Activated CD4-positive, alpha-beta T cell treated with anti-CD3 and anti-CD28 coated beads, Interleukin-2, Interleukin-4, amounts not matched to agents 100 ng/mL and 50 ng/mL, durations not matched to agents 16 hours and 8 hours (primary cell): ENCODE results near the gene FHIT.

ENCODE experiments used
- DNase-seq: peaks from one replicate; pipeline ENCODE4 v3.0.0-alpha.2; 2020; ENCODE audit warnings: low spot score

FHIT gene

DNA sequence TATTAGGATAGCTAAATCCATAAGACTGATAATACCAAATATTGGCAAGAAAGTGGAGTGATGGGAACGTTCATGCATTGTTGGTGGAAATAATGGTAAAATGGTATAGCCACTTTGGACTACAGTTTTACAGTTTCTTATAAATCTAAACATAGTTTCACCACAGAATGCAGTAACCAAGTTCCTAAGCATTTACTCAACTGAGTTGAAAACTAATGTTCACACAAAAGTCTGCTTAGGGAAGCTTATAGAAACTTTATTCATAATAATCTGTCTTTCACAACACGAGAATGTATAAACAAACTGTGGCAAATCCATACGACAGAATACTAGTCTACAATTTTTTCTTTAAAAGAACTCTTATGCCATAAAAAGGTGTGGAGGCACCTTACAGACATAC lies 969.3 kb downstream of the FHIT start:
- DNase-seq = no peak

DNA sequence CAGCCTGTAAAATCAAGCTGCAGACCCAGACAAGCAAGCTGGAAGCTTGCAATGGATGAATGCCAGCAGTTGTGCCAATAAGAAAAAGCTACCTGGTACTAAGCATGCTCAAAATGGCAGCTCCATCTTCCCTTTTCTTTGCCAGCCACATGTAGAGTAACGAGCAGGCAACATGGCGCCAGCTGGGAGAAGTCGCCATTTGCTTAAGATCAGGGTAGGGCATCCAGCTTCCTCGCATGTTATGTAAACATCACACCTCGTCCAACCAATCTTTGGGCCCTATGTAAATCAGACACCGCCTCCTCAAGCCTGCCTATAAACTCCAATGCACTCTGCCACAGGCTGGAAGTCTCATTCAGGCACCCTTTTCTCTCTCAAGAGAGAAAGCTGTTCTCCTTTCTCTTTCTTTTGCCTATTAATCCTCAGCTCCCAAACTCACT lies 973.9 kb downstream of the FHIT start:
- no peak for DNase-seq

DNA sequence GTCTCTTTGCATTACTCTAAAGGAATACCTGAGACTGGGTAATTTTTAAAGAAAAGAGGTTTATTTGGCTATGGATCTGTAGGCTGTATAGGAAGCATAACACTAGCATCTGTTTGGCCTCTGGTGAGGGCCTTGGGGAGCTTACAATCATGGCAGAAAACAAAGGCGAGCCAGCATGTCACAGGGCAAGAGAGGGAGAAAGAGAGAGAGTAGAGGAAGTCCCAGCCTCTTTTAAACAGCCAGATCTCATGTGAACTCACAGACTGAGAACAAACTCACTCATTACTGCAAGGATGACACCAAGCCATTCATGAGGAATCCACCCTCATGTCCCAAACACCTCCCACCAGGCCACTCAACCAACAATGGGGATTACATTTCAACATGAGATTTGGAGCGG lies 974.6 kb downstream of the FHIT start:
- DNase-seq = no peak

DNA sequence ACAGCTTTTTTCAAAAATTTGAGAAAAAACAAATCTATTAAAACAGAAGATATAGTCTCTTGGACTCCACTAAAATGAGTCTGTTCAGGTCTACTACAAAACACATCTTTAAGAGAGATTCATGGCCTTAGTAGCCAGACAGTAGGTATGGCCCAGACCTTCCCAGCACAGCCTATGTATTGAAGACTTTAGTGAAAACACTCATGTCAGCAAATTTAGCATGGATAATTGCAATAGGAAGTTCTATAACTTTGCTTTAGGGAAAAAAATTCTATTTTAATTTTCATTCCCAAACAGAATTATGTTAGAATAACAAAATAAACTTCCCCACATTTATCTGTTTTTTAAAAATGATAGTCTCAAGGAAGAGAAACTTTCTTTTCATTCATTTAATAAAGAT lies 976.6 kb downstream of the FHIT start:
- DNase-seq = no peak

DNA sequence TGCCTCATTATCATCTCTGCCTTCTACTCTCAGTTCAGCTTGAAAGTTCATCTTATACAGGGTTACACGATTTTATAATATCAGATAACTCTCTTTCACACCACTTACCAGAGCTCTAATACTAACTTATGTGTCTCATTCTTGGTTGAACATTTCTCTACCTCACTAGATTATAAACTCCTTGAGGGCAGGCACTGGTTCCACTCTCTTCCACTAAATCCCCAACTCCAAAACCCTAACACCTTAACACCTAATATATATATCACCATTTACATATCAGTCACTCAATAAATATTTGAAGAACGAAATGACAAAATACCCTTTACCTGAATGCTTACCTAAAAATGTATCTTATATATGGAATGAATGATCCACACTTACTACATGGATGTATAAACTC lies 977.2 kb downstream of the FHIT start:
- no peak for DNase-seq

DNA sequence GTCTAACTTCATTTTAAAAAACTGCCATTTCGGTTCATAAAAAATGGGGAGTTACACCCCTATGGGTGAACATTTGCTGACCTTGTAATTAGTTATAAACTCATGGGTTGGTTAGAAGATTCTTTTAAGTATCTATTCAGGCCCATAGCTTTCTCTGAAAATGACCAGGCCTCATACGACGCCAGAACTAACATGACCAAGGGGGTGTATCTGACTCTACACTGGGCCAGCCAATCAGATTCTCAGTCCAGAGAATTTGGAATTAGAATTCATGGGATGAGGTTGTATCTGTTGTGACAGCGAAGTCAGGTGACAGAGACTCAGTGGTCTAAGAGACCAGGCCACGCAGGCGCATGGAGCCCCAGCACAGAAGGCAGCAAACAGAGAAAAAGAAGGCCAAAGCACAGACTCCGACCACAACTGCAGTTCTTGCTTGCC lies 981.4 kb downstream of the FHIT start:
- no peak for DNase-seq

DNA sequence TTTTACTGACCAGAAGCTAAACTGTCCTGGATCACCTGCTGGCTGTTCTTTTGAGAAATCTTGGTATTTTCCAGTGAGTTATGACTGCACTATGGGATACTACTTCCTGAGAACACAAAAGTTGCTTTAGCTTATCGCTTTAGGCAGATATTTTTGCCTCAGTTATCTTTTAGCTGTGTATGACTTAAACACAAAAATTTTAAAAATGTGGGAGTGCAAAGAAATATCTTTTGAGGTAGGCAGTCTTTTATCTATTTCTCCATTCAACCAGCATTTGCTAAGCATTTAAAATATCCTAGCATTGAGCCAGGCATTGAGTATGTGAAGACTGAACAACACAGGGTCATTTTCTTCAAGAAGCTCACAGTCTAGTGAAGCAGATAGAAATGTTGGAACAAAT lies 981.9 kb downstream of the FHIT start:
- DNase-seq = no peak

DNA sequence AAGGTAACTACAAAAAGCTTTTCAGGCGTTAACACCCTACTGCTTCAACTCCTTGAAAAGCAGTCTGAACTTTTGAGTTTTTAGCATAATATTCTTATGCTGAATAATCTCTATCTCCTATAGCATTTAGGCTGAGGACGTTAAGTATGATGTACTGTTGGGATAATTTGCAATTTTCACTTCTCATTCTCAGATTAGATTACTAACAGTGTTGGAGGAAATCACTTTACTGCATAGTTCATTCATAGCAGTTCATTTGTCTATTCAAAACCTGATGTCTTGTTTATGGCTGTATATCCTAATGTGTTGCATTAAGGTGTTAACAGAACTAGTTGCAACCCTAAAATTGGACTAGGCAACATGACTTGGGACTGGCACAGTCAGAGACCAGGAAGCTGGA lies 983.1 kb downstream of the FHIT start:
- DNase-seq = no peak

DNA sequence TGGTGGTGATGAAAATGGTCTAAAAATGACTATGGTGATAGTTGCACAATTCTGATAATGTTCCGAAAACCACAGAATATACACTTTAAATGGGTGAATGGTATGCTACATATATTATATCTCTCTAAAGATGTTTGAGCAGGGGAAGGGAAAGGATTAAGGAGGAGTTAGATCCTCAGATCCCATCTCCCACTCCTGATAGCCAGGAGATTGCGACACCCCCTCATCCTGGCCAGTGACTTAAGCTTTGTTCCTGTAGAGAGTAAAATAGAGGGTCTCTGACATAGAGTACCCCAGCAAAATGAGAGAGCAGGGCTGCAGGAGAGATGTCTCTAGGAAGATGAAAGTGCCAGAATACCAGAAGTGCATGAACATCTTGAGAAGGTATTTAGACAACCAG lies 984.8 kb downstream of the FHIT start:
- no peak for DNase-seq

DNA sequence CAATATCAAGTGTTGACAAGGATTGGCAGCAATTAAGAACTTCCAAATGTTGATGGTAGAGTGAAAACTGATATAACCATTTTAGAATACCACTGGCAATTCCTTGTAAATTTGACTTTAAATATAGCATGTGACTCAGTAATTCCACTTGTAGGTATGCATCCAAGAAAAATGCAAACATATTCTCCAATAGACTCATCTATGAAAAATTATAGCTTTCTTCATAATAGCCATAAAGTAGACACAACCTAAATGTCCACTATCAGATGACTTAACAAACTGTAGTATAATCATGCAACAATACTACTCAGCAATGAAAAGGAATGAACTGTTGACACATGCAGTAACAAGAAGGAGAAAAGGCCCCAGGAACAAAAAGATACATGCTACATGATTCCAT lies 988.1 kb downstream of the FHIT start:
- DNase-seq = no peak

DNA sequence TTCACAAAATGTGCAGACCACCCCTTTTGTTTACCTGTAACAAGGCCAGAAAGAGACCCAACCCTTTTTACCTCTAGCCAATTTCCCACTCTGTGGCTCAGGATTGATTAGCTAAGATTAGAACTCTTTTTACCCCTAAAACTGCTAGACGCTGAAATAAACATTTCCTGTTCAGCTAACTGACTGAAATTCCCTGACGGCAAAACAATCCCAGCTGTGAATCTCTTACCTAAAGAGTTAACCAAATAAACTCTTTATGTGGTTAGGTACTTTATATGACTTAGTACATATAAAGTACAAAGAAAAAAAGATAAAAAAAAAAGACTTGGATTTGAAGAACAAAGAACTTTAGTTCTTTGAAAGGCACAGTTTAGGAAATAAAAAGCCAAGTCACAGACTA lies 988.7 kb downstream of the FHIT start:
- no peak for DNase-seq

DNA sequence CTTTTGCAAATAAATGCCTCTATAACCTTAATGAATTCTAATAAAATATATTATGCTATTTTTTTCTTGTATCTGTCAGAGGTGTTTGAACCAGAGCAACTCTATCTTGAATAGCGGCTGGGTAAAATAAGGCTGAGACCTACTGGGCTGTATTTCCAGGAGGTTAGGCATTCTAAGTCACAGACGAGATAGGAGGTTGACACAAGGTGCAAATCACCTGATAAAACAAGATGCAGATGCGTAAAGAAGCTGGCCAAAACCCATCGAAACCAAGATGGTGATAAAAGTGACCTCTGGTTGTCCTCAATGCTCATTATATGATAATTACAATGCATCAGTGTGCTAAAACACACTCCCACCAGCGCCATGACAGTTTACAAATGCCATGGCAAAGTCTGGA lies 990.7 kb downstream of the FHIT start:
- no peak for DNase-seq

DNA sequence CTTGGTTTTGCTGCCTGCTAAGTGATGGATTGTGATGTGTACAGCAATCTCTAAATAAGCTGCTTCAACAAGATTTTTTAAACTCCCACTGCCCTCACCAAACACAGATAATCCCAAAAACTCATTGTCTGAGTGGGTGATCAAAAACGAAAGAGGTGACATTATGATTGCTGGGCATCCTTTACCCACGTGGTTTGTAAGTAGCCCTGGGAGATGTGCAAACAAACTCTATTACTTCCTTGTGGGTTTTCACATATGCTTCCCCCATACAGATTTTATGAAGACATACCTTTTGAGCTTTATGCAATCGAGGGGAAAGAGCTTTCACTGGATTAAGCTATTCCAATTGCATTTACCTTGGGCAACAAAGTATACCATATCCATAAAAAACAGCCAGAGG lies 1000.4 kb downstream of the FHIT start:
- DNase-seq = no peak

DNA sequence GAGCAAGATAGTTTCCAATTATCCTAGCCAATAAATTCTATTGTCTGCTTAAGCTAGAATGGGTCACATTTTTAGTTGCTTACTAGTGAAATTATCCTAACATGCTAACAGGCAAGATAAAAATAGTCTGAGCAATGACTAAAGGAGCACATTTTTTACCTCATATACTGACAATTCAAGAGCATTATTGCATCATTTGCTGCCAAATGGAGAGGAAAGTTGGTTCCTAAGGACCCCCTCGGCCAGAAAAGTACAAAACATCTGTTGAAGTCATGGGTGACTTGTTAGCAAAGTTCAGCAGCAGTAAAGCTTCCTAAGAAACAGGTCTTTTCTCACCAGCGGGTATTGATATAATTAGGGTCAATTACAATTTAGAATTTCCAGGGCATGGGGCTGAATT lies 1001.0 kb downstream of the FHIT start:
- no peak for DNase-seq

DNA sequence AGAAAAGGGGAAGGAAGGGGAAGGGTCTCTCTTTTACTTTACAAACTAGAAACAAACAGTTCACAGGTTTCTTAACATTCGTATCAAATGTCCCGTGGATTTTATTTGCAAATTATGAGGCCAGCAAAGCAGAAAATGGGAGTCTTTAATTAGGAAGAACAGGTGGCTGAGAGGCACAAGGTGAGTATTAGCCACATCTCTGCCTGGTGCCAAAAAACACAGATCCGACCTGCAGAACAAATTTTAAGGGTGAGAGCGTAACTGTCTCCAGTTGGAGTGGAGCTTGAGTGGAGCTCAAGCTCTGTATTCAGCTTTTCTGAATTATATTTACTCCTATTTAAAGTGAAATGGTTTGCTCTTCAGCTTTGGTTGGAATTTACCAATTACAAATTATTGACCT lies 1004.9 kb downstream of the FHIT start:
- DNase-seq = no peak

DNA sequence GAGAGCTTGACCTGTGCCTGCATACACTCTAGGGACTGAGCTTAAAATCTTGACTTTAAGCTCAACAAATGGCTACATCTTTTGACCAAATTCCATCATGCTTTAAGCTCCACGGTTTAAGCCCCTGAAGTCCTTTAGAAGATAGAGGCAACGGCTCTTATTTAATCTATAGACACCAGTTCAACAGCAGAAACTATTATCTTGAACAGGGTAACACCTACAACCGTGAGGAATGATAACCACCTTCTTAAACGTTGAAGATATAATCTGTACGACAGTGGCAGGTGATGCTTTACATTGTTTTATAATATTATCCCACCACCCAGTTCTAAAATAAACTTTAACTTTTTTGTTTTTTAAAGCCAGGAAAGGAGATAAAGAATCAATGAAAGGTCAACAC lies 1007.8 kb downstream of the FHIT start:
- DNase-seq = no peak

DNA sequence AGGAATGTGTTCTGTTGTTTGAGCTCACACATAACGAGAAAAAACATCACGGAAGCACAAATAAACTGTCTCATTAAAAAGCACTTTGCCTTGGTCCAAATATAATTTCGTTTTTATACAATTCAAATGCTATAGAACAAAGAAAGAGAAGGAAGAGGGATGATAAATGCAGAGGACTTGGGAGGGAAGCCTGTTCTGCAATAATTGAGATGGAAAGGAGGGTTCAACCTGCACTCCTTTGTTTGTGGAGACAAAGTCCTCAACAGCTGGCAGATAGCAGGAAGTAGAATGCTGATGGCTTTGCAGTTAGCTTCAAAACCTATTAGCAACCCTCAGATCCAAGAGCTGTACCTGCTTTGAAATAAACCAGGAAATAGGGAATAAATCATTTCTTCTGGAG lies 1010.8 kb downstream of the FHIT start:
- DNase-seq = no peak

DNA sequence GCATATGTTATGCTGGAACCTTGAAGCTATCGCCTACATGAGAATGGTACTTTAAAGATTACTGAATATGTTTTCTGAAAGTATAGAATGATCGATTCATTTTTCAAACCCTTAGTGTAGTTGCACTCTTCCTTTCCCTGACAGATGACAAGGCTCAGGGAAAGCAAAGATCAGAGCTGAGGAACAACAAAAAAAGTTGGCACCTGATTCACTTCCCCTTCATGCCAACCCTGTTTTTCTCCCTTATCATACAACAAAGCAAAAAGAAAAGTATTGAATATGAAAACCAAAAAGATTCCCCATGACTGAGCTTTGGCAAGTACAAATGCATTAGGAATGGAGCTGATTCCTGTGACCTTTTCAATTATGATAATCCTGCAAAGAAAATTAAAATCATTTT lies 1012.7 kb downstream of the FHIT start:
- DNase-seq = no peak

DNA sequence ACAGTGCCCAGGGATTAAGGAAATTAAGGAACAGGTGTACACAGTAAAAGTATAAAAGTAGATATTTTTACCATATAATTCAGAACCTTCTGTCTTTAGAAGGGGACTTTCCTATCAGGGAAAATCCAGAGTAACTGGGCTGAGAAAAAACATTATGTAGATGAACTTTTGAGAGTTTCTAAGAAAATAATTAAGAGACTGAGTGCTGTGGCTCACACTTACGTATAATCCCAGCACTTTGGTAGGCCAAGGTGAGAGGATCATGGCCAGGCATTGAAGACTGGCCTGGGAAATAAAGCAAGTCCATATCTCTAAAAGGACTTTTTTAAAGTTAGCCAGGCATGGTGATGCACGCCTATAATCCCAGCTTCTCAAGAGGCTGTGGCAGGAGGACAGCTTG lies 1021.8 kb downstream of the FHIT start:
- no peak for DNase-seq

DNA sequence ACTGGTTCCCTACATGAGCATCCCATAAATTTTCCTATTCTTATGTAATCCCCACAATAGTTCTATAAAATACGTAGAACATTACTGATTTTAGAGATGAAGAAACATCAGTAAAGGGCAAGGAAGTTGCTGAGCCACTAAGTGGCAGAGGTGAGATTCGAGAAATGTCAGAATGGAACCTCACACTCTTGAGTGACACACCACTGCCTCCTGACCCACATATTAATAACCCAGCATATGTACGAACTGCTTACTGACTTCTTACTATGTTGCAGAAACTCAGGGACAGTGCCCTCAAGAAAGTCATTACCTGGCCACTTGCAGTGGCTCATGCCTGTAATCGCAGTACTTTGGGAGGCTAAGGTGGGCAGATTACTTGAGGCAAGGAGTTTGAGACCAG lies 1022.4 kb downstream of the FHIT start:
- no peak for DNase-seq

DNA sequence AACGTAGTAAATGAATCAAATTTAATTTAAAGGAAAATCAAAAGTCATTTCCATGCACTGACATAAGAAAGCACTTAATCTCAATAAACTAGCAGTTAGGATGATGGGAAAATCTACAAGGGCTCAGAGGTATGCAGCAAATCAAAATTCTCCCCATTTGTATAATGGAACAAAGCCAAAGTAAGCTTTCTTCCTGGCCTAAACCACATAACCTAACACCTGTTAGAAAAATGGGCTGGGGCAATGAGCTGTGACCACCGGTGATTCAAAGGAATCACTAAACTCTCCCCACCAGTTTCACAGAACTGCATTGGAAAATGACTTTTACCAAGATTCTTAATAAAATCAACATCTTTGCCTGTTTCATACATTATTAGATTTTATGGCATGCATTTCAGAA lies 1024.3 kb downstream of the FHIT start:
- DNase-seq = no peak

DNA sequence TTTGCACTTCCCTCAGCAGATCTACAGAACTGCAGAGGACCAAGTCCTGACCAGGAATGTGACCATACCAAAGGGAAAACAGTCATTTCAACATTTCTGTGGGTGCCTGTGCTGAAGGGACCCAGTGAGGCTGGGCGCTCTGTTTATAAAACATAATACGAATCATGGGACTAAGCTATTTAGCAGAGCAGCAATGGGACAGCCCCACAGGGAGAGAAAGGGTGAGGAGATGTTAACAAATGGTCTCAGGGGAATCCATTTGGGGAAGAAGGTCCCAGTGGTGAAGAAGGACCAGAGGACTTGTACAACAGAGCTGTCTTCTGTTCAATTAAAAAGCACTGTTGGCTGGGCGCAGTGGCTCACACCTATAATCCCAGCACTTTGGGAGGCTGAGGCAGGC lies 1025.4 kb downstream of the FHIT start:
- DNase-seq = no peak

DNA sequence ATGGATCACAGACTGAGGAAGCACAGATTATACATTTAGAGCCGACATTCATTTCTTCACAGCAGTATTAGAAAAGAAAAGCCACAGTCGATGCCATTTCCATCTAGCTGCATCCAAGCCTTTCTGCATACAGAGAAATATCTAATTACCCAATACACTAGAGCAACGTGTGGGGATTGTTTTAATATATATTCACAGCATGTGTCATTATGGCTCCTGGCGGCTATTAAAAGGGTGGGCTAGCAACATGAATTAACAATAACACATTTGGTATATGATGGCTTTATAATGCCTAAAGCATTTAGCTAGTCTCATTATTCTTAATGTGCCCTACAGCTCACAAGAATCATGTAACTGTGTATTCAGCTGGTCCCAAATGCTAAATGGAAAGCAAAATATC lies 1030.5 kb downstream of the FHIT start:
- no peak for DNase-seq

DNA sequence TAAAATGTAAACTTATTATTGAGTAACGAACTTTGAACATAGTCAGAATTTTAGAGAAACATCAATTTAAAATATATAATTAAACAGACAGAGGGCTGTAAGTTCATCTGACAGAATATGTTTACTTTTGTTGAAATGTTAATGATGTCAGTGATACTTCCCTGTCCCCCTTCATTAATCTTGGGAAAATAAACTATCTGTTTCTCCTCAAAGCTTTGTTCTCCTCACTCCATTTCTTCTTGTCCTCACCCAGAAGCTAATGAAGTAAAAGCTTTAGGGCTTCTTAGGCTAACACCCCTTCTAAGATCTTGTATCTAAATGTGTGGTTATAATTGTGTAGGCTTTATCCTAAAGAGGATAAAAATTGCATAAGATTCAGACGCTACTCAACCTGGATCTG lies 1031.8 kb downstream of the FHIT start:
- DNase-seq = no peak

DNA sequence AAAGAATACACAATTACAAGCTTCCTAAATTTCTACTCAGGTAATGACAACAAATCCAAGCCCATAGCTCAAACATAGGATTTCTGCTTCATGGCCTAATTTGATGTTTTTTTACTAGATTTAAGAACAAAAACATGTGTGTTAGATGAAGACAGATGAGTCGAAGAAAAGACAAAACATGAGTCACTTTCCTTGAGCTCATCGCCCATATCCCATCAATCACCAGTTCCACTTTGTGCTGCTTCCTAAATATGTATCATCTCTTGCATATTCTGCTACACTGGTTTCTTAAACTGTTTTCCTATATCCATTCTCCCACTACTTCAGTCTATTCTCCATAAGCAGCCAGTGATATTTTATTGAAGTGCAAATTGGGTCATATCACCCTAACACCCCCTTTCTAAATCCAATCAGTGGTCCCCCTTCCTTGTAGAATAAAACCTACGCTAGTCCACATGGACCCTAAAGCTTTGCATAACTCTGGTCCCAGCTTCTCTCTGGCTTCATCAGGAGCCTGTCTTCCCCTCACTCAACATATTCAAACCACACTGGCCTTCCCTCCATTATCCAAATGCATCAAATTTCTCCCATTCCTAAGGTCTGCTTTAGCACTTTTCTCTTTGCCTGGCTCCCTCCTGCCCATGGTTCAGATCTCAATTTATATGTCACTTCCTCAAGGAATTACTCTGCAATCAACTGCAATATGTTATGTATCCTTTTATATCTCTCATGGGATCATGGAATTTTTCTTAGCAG lies 1033.9 kb downstream of the FHIT start:
- DNase-seq = no peak
